AG04449 (cell line): ENCODE data around the gene ADAMTS10.
"Not testable (repeated sequence)": the region's sequence is repeated elsewhere in the genome, so short reads cannot be mapped to it uniquely, and the experiment has no call there.

Experiments used
- CTCF ChIA-PET: fragments of 350-600 bp; formaldehyde crosslinking; extraction: SDS; loops from one replicate; lab custom pipeline; 2021; ENCODE audit warnings: antibody characterized with exemption; lab: Yijun Ruan, JAX
- POLR2A ChIA-PET: fragments of 400-600, 350-600 bp; formaldehyde crosslinking; extraction: SDS; loops from one replicate; lab custom pipeline; 2020; ENCODE audit warnings: antibody characterized with exemption, inconsistent platforms; lab: Yijun Ruan, JAX
- DNase-seq: peaks from one replicate; pipeline ENCODE4 v3.0.0-alpha.2; 2010; ENCODE audit warnings: low read depth, low spot score
- H3K4me3 ChIP-seq: 2 replicates; pipeline ENCODE4 v1.5.1; 2011; ENCODE audit warnings: low read depth, mild to moderate bottlenecking, control low read depth, low read length
- CTCF ChIP-seq: IDR thresholded peaks from one replicate; pipeline ENCODE4 v1.5.1; 2011; ENCODE audit warnings: mild to moderate bottlenecking, moderate library complexity, low read length, control low read depth, inconsistent platforms; ENCODE audit not compliant: insufficient read depth; ENCODE audit errors: missing control alignments

The ADAMTS10 gene

DNA sequence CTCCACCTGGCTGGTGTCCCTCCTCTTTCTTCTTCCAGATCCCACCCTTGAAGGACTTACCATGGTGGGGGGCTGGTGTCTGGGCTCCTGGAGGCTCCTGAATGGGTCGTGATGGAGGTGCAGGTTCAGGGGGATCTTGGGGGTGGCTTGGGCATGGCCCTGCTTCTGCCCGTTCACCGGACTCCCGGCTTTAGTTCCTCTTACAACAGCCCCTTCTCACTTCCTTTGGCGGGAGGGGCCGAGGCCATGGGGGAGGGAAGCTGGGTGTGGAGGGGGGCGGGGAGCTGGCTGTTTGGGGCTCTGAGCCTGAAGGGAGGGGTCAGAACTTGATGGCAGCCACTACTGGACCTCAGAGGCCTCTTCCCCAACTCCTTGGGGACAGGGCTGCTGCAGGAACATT, 33.3 kb downstream of the ADAMTS10 start, which contains the start of gene MYO1F:
Gene MYO1F (minus strand): TSS at position 196 of the 400 bp plus-strand sequence. CDS start 133 bp downstream, at position 63.
- no peak for TF ChIP-seq CTCF
- no peak for DNase-seq
- CTCF ChIA-PET: interaction anchor here (1.2 to 8.4 kb wide), 12 partner anchors 9 to 258 kb away, joined by 3 to 145 read pairs (median 34); partner anchors contain the start of gene MARCHF2
- H3K4me3 ChIP-seq: no peak within 1 kb of the TSS
- POLR2A ChIA-PET: no interaction called here

DNA sequence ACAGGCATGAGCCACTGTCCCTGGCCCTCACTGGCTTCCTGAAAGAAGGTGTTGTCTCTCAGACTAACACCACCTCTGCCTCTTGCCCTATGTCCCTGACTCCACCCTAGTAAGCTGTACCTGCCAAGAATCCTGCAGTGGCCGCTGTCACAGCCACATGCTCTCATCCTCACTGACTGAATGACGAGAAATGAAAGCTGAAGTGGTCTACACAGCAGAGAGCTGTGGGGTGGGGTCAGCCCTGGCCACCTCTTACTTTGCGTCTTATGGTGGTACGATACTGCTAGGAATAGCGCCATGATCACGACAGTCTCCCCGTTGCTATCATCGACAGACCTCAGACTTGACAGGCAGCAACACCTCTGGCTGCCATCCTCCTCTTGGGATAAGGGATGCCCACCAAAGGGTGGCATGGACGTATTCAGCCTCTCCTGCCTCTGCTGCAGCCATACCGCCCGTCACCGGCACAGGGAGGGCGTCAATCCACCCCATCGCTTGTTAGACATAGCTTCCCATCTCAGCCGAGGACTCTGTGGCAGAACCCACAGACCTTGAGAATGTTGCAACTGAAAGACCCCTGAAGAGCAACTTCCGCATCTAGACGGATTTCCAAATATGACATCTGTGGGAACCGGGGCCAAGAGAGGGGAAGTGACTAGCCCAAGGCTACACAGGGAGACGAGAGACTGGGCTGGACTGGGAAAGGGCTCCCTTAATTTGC, 34.1 kb downstream of the ADAMTS10 start:
- H3K4me3 ChIP-seq: no peak overlapping the region
- TF ChIP-seq CTCF: no peak
- DNase-seq: no peak
- ChIA-PET CTCF (interaction anchor here (1.0 to 8.4 kb wide), 9 partner anchors 8 to 229 kb away, joined by 3 to 145 read pairs (median 5); no protein-coding TSS in a partner anchor), POLR2A (interaction anchor here (0.8 kb wide), 1 partner anchor 10 kb away, joined by 6 read pairs; no protein-coding TSS in a partner anchor)

- ChIA-PET CTCF (interaction anchor here (1.0 to 8.4 kb wide), 8 partner anchors 10 to 228 kb away, joined by 3 to 145 read pairs (median 4); no protein-coding TSS in a partner anchor), POLR2A (no interaction called here)
- DNase-seq: no peak
- TF ChIP-seq CTCF: no peak
- no peak overlapping the region for H3K4me3 ChIP-seq
These were observed 35.0 kb downstream of the ADAMTS10 start for GRCh38 chr19:8575467-8575997.

DNA sequence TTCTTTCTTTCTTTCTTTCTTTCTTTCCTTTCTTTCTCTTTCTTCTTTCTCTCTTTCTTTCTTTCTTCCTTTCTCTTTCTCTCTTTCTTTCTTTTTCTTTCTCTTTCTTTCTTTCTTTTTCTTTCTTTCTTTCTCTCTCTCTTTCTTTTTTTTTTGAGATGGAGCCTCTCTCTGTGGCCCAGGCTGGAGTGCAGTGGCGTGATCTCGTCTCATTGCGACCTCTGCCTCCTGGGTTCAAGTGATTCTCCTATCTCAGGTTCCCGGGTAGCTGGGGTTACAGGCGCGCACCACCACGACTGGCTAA, 35.9 kb downstream of the ADAMTS10 start:
- DNase-seq, POLR2A ChIA-PET, H3K4me3 ChIP-seq: not testable (repeated sequence)
- CTCF ChIA-PET: interaction anchor here (1.2 to 8.4 kb wide), 3 partner anchors 11 to 221 kb away, joined by 3 to 85 read pairs (median 10); no protein-coding TSS in a partner anchor

GRCh38 chr19:8573316-8573715, 37.2 kb downstream of the ADAMTS10 start:
- ChIA-PET POLR2A (no interaction called here), CTCF (interaction anchor here (10.2 kb wide), 1 partner anchor 6 kb away, joined by 144 read pairs; the partner anchor contains the start of gene MYO1F)
- no peak overlapping the region for H3K4me3 ChIP-seq
- no peak for TF ChIP-seq CTCF
- no peak for DNase-seq

GRCh38 chr19:8571006-8571411, 39.5 kb downstream of the ADAMTS10 start:
- no peak for TF ChIP-seq CTCF
- no peak for DNase-seq
- POLR2A ChIA-PET: interaction anchor here (0.5 kb wide), 1 partner anchor 10 kb away, joined by 3 read pairs; no protein-coding TSS in a partner anchor
- CTCF ChIA-PET: interaction anchor here (0.9 to 10.2 kb wide), 3 partner anchors 9 to 217 kb away, joined by 3 to 144 read pairs (median 4); partner anchors contain the start of gene MYO1F
- no peak overlapping the region; the same call in 1 of the 2 replicates for H3K4me3 ChIP-seq
